Fibroblast of peridontal ligament (primary cell): Measurements from ENCODE around the gene UVRAG.
"Not testable (repeated sequence)": the region's sequence is repeated elsewhere in the genome, so short reads cannot be mapped to it uniquely, and the experiment has no call there.

Experiments
- DNase-seq: peaks from one replicate; pipeline ENCODE4 v3.0.0-alpha.2; 2010; ENCODE audit errors: extremely low read depth

UVRAG gene

DNA sequence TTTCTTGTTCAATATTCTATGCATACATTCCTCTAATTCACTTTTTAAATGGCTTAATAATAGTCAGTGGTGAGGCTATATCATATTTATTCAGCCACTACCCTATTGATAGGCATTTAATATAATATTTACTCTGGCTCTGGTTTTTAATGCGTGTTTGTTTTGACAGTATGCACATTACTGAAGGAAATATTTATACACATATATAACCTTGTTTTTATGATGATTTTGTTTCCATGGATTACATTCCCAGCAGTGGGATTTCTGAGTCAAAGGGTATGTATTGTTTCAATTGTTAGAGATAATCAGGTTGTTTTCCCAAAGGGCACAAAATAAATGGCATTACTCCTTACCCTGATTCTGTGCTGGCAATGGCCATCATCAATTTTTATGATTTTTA lies 105.8 kb downstream of the UVRAG start:
- DNase-seq, result no peak

DNA sequence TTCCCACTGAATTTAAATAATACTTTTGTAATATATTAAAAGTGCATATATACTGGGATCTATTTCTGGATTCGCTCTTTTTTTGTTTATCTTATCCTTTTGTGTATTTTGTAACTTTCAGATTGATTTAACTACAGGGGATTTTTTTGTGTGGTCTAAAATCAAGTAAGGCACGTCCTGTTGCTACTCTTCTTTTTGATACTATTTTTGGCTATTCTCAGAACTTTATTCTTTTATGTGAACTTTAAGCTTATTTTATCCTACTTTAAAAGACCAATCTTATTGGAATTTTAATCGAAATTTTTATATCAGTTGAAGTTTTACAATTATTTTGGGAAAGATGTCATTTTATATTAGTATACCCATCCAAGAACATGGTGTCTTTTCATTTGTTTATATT lies 106.8 kb downstream of the UVRAG start:
- DNase-seq, result no peak

DNA sequence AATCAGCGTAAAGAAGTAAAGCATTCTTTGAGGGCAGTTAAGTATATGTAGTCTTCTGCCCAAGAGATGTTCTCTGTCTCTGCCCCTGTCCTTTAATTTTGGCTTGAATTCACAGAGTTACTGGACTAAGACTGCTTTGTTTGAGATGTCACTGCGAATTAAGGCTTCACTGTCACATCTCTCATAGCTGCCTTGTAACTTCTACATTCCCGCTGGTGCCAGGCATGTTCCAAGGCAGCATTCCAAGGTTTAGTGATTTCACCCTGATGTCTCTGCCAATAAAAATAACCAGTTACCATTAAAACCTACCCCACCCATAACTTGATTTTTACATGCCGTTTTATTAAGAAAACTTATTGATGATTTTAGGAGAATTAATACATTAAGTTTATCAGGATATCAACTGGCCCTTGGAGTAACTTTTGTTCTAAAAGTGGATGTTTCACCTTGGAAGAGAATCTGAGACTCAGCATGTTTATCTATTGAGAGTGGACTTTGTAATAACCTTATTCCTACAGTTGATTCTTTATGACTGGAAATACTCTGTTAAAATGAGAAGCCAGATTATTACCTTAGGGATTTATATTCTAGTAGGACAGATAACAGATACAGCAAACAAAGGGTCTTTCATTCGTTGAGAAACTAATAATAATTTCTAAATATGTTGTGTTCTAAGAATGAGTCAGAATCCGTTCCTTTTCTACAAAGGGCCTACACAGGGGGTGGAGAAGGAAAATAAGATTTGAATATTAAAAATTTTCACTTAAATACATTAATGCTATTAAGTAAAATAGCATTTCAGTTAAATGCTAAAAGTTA lies 110.2 kb downstream of the UVRAG start:
- peak; percentile 27 for DNase-seq

DNA sequence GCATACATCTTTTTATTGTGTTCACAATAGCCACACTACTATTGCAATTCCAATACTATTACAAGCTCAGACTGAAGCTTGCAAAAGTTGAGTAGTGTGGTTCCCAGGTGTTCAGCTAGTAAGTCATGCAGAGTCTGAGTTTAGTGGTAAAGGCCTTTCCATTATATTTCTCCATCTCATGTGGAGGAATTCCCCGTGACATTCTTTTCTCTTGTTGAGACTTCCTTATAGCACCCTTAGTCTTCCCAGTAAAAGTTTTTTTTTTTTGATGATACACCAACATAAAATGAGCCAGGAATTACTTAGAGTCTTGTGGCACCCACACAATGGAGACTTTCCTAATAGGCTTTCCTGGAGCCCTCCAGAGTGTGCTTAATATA lies 110.8 kb downstream of the UVRAG start:
- no peak for DNase-seq

DNA sequence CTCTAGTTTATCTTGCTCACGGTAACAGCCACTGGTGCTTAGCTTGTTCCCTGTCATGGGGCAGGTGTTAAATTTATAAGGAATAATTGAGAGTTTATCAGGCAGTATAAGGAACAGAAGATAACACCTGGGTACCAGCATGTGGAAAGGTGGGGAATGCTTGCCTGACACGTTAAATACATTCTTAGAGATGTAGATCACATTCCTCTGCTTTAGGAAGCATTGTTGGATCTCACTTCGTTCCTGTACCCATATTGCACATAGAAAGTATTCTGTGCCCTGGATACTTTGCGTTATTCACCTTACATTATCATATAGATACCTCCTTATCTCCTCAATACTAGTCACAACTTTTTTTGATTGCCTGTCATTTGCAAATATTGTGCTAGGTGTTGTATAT lies 114.7 kb downstream of the UVRAG start:
- no peak for DNase-seq

DNA sequence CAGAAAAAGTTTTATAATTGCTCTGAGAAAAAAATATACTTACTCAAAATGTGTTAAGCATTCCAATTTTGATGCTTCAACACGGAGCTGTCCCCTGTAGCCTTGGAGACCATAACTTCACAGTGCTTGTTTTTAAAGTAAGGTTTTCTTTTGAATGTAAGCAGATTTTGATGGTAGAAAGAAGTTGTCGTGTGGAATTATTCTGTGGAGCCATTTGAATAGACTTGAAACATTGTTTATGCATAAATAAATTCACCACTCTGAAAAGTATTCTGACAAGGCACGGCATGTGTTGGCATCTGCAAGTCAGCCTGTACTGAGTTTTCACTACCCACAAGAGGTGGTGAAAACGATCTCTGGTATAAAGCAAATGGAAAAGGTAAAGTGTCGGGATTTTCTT lies 115.5 kb downstream of the UVRAG start:
- DNase-seq, result no peak

DNA sequence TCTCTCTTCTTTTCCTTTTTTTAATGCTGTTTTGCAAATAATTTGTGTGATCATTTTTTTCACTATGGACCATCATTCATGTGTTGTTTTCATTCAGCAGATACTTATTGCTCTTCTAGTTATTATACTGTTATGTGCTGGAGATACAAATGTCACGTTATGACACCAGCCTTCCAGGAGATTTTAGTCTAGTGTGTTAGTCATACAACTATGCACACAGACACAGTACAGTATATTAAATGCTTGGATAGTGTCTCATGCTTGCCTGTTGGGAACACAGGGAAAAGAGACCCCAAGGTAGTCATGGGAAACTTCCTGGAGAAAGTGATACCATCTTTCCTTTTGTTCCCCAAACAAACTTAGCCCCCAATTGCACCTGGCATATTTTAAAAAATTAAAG lies 116.1 kb downstream of the UVRAG start:
- no peak for DNase-seq

DNA sequence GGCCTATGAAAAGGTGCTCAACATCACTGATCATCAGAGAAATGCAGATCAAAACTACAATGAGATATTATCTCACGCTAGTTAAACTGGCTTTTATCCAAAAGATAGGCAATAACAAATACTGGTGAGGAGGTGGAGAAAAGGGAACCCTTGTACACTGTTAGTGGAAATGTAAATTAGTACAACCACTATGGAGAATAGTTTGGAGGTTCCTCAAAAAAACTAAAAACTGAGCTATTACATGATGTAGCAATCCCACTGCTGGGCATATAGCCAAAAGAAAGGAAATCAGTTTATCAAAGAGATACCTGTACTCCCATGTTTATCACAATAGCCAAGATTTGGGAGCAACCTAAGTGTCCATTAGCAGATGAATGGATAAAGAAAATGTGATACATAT lies 118.7 kb downstream of the UVRAG start:
- DNase-seq, result not testable (repeated sequence)

DNA sequence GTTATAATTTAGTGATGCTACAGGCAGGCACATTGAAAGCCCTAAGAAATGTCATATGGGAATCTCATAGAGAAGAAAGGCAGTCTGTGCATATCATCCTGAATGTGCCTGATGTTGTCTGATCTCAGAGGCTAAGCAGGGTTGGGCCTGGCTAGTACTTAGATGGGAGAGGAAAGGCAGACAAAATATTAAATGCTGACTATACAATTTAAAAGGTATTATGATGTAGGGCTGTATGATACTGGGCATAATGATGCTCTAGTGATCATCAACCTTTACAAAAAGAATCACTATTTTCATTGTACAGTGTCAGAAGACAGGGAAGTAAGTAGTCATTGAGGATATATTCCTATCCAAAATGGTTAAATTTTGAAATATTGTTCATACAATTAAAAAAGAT lies 119.8 kb downstream of the UVRAG start:
- no peak for DNase-seq

DNA sequence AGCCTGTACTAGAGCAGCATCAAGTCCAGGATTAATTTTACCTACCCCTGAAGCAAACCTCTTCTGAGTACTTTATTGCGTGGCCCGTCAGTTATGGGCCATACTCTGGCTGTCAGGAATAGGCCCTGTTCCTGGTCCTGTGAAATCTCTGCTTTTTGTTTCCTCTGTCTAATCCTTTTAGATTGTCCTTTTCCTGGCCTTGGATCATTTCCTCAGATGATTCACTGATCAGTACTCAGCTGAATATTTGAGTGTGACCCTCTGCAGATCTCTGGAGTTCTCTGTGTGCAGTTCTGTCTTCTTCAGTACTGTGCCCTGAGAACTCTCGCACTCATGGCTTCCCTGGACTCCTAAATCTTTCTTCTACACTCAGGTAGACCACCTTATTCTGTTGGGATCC lies 123.5 kb downstream of the UVRAG start:
- peak; percentile 41 for DNase-seq

DNA sequence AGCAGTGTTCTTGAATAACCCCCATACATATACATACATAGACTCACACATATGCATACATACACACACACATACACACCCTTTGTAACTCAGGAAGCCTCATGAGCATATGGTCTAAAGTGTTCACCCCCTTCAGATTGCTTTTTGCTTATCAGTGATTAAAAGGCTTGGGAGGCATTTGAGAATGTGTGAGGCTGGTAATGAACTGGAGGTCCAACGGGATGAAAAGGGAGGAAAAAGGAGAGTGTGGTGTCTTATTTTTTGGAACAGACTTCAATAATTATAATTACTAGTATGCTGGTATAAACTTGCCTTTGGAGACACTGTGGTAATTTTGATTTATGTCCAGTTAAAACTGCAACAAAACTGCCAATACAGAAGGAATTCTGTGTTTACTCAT lies 124.5 kb downstream of the UVRAG start:
- DNase-seq, result no peak

DNA sequence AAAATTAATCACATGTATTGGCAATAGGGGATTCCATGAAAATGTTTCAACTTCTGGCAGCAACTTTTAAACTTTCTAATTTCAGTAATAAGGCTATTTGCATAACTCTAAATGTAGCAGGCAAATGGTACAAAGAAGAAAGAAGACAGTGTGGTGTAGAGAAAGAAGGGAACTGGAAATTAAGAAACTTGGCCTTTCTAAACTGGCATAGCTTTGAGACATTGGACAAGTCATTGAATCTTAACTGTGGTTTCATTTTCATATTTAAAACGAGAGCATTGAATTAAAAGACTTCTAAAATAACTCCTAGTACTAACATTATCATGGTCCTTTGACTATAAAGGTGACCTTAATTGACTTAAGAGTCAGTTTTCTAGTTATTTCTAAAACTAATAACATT lies 125.0 kb downstream of the UVRAG start:
- DNase-seq, result no peak

DNA sequence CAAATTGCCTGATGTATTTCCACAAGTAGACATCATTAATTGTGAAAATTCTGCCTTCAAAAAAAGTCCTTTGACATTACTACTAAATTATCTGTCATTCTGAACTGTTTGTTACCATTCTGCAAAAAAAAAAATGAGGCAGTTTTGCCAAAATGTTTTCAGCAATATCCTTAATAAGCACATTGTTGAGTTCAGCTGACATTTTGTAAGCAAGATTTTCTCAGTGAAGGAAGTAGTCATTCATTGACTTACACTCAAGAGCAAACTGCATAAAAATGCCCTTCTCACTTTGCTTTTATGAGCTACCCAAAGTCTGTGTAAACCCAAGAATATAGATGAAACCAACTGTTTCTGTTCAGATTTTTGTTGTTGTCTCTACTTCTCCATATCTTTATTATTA lies 125.9 kb downstream of the UVRAG start:
- DNase-seq, result no peak

DNA sequence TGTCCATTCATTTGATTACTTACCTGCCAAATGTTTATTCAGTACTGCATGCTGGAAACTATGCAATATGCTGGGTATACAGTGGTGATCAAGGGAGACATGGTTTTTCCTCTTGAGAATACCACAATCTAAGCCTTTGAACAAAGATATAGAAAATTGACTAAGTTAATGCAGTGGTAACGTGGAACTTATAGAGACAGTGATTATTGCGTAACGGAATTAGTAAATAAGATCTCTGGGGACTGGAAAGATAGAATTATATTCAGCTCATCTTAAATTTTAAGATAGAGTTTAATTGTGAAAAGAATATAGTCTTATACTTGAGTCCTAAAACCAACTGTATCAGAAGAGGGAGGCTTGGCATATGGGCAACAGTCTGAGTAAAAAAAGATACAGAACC lies 129.5 kb downstream of the UVRAG start:
- no peak for DNase-seq

DNA sequence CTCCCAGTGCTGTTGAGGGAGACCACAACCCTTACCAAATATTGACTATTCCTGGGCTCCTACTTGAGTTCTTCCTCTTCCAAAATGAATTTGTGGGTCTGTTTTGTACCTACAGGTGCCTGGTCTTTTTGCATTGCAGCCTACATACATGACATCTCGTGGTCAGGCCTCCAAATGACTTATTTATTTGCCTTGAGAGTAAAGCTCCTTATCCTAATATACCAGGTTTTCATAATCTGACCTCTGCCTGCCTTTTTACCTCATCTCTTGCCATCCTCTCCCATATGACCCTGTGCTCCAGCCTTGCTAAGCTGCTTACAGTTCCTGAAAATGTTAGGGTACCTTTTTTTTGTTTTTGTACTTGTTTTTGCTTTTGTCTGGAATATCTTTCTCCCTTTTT lies 130.4 kb downstream of the UVRAG start:
- DNase-seq, result no peak

DNA sequence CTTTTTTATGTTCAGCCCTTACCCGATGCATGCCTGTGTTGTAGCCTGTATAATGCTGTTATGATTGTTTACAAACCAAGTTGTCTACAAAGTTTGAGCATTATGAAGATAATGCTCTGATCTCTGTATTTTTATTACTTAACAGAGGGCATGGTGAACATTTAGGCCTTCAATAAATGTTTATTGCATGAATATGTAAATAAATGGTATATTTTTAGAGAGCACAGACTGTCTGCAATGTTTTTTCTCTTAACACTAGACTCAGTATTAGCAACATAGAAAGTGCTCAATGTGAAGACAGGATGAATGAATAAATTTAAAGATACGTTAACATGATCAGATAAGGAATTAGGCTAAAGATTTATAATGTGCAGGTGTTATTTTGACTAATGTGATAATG lies 130.9 kb downstream of the UVRAG start:
- no peak for DNase-seq

DNA sequence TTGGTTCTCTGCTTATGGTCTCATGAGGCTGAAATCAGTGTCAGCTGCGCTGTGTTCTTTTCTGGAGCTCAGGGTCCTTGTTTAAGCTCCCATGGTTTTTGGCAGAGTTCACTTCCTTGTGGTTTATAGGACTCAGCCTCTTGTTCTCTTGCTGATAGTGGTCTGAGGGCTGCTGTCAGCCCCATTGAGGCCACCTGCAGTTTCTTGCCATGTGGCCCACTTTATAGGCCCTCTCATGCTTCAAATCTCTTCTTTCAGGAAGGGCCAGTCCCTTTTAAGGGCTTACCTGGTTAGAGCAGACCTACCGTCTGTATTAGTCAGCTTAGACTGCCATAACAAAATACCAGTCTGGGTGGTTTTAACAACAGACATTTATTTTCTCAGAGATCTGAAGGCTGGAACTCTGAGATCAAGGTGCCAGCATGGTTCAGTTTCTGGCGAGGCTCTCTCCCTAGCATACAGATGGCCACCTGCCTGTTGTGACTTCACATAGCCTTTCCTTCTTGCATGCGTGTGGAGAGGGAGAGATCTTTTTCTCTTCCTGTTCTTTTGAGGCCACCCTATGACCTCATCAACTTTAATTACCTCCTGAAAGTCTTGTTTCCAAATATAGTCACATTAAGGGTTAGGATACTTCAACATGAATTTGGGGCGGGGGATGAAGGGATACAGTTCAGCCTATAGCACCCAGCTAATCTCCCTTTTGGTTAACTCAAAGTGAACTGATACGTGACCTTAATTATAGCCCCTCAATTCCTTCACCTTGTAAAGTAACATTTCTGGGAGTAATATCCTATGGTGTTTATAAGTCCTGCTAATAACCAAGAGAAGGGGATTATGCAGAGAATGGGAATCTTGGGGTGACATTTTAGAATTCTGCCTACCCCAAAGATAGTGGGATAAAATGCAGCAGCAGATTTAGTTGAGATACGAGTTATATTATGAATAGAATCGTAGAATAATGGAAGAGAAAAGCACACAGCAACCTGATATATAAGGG lies 131.8 kb downstream of the UVRAG start:
- peak; percentile 63 for DNase-seq

DNA sequence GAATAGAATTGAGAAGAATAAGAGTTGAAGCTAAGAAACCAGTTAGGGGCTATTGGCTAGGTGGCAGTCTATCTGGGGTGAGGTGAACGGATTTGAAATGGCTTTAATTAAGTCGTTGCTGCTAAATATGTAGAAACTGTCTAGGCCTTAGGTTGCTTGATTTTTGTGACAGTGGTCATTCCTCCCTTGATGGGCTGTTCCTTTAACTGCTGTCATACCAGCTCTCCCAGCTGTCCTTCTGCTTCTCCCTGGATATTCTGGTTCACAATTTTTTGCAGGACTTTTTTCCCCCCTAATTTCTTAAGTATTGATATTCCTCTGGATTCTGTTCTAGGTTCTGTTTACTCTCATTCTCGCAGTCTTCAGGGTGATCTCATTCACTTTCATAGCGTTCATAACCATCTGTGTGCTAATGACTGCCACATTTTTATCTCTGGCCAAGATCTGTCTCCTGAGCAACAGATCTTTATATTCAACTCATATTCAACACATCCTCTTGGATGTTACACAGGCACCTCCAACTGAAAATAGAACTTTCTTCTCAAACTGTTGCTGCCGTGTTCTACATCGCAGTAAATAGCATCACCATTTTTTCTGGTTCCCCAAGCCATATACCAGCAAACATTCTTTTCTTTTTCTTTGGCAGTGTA lies 134.1 kb downstream of the UVRAG start:
- peak; percentile 66 for DNase-seq

DNA sequence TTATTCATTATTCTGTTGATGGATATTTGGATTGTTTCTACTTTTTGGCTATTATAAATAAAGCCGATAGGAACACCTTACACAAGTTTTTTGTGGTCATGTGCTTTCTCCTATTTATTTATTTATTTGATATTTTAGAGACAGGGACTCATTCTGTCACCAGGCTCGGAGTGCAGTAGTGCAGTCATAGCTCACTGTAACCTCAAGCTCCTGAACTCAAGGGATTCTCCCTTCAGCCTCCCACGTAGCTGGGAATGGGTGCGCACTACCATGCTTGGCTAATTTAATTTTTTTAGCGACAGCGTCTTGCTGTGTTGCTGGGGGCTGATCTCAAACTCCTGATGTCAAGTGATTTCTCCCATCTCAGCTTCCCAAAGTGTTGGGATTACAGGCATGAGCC lies 135.1 kb downstream of the UVRAG start:
- no peak for DNase-seq

DNA sequence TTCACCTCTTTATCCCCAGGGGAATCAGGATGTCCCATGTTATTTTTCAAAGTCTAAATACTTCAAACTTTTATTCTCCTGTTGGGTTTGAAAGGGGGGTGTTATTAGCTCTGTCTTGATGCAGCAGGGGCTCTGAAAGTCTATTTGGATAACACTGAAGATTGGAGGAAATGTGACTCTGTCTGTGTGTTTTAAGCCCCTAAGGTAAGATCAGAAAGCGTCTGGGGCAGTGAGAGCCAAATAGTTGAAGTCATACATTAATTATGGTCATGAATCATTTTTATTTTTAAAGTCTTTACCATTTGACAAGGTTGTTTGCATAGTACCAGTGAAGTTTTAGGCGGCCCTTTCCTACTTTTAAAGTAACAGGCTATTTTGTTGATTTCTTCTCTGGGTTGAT lies 139.0 kb downstream of the UVRAG start:
- DNase-seq, result no peak

DNA sequence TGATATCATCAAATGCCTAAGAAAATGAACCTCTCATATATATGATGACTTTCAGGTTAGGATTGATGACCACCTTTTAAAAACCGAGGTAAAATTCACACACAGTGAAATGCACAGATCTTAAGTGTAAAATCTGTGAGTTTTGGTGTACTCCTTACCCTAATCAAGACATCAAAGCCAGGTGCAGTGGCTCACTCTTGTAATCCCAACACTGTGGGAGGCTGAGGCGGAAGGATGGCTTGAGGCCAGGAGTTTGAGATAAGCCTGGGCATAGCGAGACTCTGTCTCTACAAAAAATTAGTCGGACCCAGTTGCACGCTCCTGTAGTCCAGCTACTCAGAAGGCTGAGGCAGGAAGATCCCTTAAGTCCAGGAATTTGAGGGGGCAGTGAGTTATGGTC lies 140.4 kb downstream of the UVRAG start:
- no peak for DNase-seq

DNA sequence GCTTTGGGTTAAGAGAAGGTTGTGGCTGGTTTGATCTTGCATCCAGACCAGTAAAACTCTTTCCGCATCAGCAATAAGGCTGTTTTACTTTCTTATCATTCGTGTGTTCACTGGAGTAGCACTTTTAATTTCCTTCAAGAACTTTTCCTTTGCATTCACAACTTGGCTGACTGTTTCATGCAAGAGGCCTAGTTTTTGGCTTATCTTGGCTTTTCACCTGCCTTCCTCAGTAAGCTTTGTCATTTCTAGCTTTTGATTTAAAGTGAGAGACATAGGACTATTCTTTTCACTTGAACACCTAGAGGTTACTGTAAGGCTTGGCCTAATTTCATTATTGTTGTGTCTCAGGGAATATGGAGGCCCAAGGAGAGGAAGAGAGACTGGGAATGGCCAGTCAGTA lies 144.5 kb downstream of the UVRAG start:
- DNase-seq, result no peak
